Karpas-422 (cell line): ENCODE measurements around the gene NTM. TPM values are rescaled to one million over a fixed set of nuclear protein-coding genes. Genes with fewer than 3 reads are reported as not detected.

Source experiments
- DNase-seq: peaks from one replicate; pipeline ENCODE4 v3.0.0-alpha.2; 2015
- H2AFZ ChIP-seq: fragments of 200-600 bp; sonication (generic); 2 replicates; pipeline ENCODE4 v1.6.1; 2014; ENCODE audit warnings: antibody characterized with exemption, low read length, mixed read lengths
- H3K27ac ChIP-seq: fragments of 200-600 bp; sonication (generic); 2 replicates; pipeline ENCODE4 v1.5.1; 2014; ENCODE audit warnings: mild to moderate bottlenecking, low read length, moderate library complexity
- H3K27me3 ChIP-seq: fragments of 200-600 bp; sonication (generic); 2 replicates; pipeline ENCODE4 v1.6.1; 2014; ENCODE audit warnings: low read length, mixed read lengths
- H3K36me3 ChIP-seq: fragments of 200-600 bp; sonication (generic); 2 replicates; pipeline ENCODE4 v1.6.1; 2014; ENCODE audit warnings: low read length, mixed read lengths; ENCODE audit not compliant: insufficient read depth
- H3K4me1 ChIP-seq: fragments of 200-600 bp; sonication (generic); 2 replicates; pipeline ENCODE4 v1.6.1; 2014; ENCODE audit warnings: mild to moderate bottlenecking, low read length, mixed read lengths
- H3K4me2 ChIP-seq: fragments of 200-600 bp; sonication (generic); 2 replicates; pipeline ENCODE4 v1.6.1; 2014; ENCODE audit warnings: low read length, low read depth, mild to moderate bottlenecking; ENCODE audit not compliant: poor library complexity, severe bottlenecking
- H3K4me3 ChIP-seq: fragments of 200-600 bp; sonication (generic); 2 replicates; pipeline ENCODE4 v1.5.1; 2014; ENCODE audit warnings: mild to moderate bottlenecking, antibody characterized with exemption, low read length, mixed read lengths
- H3K79me2 ChIP-seq: fragments of 200-600 bp; sonication (generic); 2 replicates; pipeline ENCODE4 v1.6.1; 2014; ENCODE audit warnings: mild to moderate bottlenecking, low read length, mixed read lengths
- H3K9ac ChIP-seq: fragments of 200-600 bp; sonication (generic); 2 replicates; pipeline ENCODE4 v1.6.0; 2014; ENCODE audit warnings: low read length
- H3K9me2 ChIP-seq: fragments of 200-600 bp; sonication (generic), shearing (Covaris generic); replicated peaks from 2 replicates; pipeline ENCODE4 v1.6.0; 2014; ENCODE audit warnings: mild to moderate bottlenecking, low read length, moderate library complexity; ENCODE audit not compliant: insufficient read depth
- H3K9me3 ChIP-seq: fragments of 300-700, 200-600 bp; sonication (generic); 2 replicates; pipeline ENCODE4 v1.6.1; 2014; ENCODE audit warnings: low read length, mixed read lengths
- H4K20me1 ChIP-seq: fragments of 200-600 bp; sonication (generic); 2 replicates; pipeline ENCODE4 v1.6.1; 2014; ENCODE audit warnings: mild to moderate bottlenecking, antibody characterized with exemption, low read length, low read depth; ENCODE audit not compliant: insufficient read depth
- total RNA-seq: library from RNA; depleted of rRNA; stranded (reverse); fragments of >200 nt; shearing (Covaris generic); gene quantifications from 2 replicates; pipeline ENCODE4 v1.2.3, GENCODE V29; 2014; ENCODE audit warnings: low replicate concordance

Gene NTM
- total RNA-seq, 1 experiment from 2014 or later = not detected

GRCh38 chr11:132073787-132074186 lies 703.4 kb downstream of the NTM start:
- Histone ChIP-seq H3K9me2 (no peaks in the 10 kb centered on the region), H3K27ac (no peak overlapping the region), H3K9ac (no peak overlapping the region), H3K9me3 (no peaks in the 10 kb centered on the region), H3K4me2 (no peak overlapping the region), H2AFZ (no peak overlapping the region), H3K36me3 (no peaks in the 10 kb centered on the region), H3K4me3 (no peak overlapping the region), H3K79me2 (no peaks in the 10 kb centered on the region), H3K27me3 (no peaks in the 10 kb centered on the region), H3K4me1 (no peaks in the 10 kb centered on the region), H4K20me1 (no peaks in the 10 kb centered on the region)
- DNase-seq = no peak

DNA sequence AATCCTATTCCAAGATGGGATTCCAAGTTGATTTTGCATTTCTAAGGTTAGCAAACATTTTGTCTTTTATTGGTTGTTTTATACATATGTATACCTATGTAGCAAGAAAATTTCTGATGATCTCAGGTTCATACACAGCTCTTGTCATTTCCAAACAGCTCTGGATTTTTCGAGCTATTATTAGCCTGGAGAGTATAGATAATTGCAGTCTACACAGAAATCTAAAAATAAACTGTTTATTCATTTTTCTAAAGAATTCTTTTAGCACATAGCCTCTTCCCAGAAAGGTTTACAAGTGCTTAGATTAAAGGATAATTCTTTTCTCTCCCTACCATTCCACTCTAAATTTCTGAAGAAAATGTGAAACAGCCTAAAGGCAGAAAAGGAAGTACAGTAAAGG lies 705.0 kb downstream of the NTM start:
- Histone ChIP-seq H3K4me3 (no peak overlapping the region), H3K4me2 (no peak overlapping the region), H3K4me1 (no peaks in the 10 kb centered on the region), H3K9ac (no peak overlapping the region), H4K20me1 (no peaks in the 10 kb centered on the region), H3K79me2 (no peaks in the 10 kb centered on the region), H3K27me3 (no peaks in the 10 kb centered on the region), H3K9me3 (no peaks in the 10 kb centered on the region), H2AFZ (no peak overlapping the region), H3K9me2 (no peaks in the 10 kb centered on the region), H3K27ac (no peak overlapping the region), H3K36me3 (no peaks in the 10 kb centered on the region)
- DNase-seq = no peak

GRCh38 chr11:132077416-132077815 lies 707.0 kb downstream of the NTM start:
- Histone ChIP-seq H2AFZ (no peak overlapping the region), H3K4me2 (no peak overlapping the region), H3K27me3 (no peaks in the 10 kb centered on the region), H3K9me2 (no peaks in the 10 kb centered on the region), H3K9ac (no peak overlapping the region), H3K4me1 (no peaks in the 10 kb centered on the region), H3K36me3 (no peaks in the 10 kb centered on the region), H3K9me3 (no peaks in the 10 kb centered on the region), H3K27ac (no peak overlapping the region), H3K4me3 (no peak overlapping the region), H3K79me2 (no peaks in the 10 kb centered on the region), H4K20me1 (no peaks in the 10 kb centered on the region)
- DNase-seq = no peak

GRCh38 chr11:132078264-132079076 lies 708.1 kb downstream of the NTM start:
- H3K9me3 ChIP-seq = no peaks in the 10 kb centered on the region

GRCh38 chr11:132080127-132080526 lies 709.7 kb downstream of the NTM start:
- H3K4me3 ChIP-seq = no peak overlapping the region
- no peaks in the 10 kb centered on the region for H3K4me1 ChIP-seq
- no peaks in the 10 kb centered on the region for H3K27me3 ChIP-seq
- no peaks in the 10 kb centered on the region for H3K36me3 ChIP-seq
- H4K20me1 ChIP-seq = no peaks in the 10 kb centered on the region
- no peak overlapping the region for H3K4me2 ChIP-seq
- no peaks in the 10 kb centered on the region for H3K9me3 ChIP-seq
- no peak overlapping the region for H3K27ac ChIP-seq
- no peak overlapping the region for H3K9ac ChIP-seq
- H3K9me2 ChIP-seq = no peaks in the 10 kb centered on the region
- H3K79me2 ChIP-seq = no peaks in the 10 kb centered on the region
- DNase-seq = no peak
- no peak overlapping the region for H2AFZ ChIP-seq

More at GRCh38 chr11:132078264-132079076, 708.1 kb downstream of the NTM start:
- H2AFZ ChIP-seq = no peak overlapping the region
- no peaks in the 10 kb centered on the region for H3K9me2 ChIP-seq
- no peaks in the 10 kb centered on the region for H4K20me1 ChIP-seq
- H3K27me3 ChIP-seq = no peaks in the 10 kb centered on the region
- no peak overlapping the region for H3K4me2 ChIP-seq
- H3K36me3 ChIP-seq = no peaks in the 10 kb centered on the region
- no peaks in the 10 kb centered on the region for H3K4me1 ChIP-seq
- no peak overlapping the region for H3K27ac ChIP-seq
- no peak overlapping the region for H3K9ac ChIP-seq
- no peaks in the 10 kb centered on the region for H3K79me2 ChIP-seq
- DNase-seq = no peak
- no peak overlapping the region for H3K4me3 ChIP-seq

DNA sequence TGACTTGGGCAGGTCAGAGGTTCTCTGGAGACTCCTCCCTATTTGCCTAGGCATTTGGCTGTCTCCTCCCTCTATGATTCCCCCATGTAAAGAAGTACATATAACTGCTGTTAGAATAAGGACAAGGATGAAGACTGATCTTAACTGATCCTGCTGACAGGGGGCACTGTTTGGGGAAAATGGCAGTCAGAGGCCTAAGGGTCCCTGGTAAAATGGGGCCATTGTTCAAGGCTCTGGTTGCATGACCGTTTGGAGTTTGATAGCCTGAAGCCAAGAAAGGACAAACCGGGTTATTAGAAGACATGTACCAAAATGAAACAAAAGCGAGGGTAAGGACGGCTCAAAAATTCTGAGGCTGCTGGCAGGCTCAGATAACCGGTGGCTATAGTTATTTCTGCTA lies 712.2 kb downstream of the NTM start:
- Histone ChIP-seq H3K9me3 (no peaks in the 10 kb centered on the region), H3K9me2 (no peaks in the 10 kb centered on the region), H3K9ac (no peak overlapping the region), H3K79me2 (no peaks in the 10 kb centered on the region), H4K20me1 (no peaks in the 10 kb centered on the region), H3K4me1 (no peaks in the 10 kb centered on the region), H3K27me3 (no peaks in the 10 kb centered on the region), H3K27ac (no peak overlapping the region), H2AFZ (no peak overlapping the region), H3K4me2 (no peak overlapping the region), H3K36me3 (no peaks in the 10 kb centered on the region), H3K4me3 (no peak overlapping the region)
- no peak for DNase-seq

GRCh38 chr11:132084433-132084832 lies 714.0 kb downstream of the NTM start:
- Histone ChIP-seq H3K9ac (no peak overlapping the region), H3K27ac (no peak overlapping the region), H3K4me2 (no peak overlapping the region)

GRCh38 chr11:132087148-132087547 lies 716.7 kb downstream of the NTM start:
- Histone ChIP-seq H3K27ac (no peak overlapping the region), H3K27me3 (no peaks in the 10 kb centered on the region), H4K20me1 (no peaks in the 10 kb centered on the region), H2AFZ (no peak overlapping the region), H3K36me3 (no peaks in the 10 kb centered on the region), H3K9me2 (no peaks in the 10 kb centered on the region), H3K4me3 (no peak overlapping the region), H3K9me3 (no peaks in the 10 kb centered on the region), H3K9ac (no peak overlapping the region), H3K79me2 (no peaks in the 10 kb centered on the region), H3K4me1 (no peaks in the 10 kb centered on the region), H3K4me2 (no peak overlapping the region)
- no peak for DNase-seq

More at GRCh38 chr11:132084433-132084832, 714.0 kb downstream of the NTM start:
- no peaks in the 10 kb centered on the region for H3K4me1 ChIP-seq
- H4K20me1 ChIP-seq = no peaks in the 10 kb centered on the region
- no peak overlapping the region for H2AFZ ChIP-seq
- H3K4me3 ChIP-seq = no peak overlapping the region
- no peaks in the 10 kb centered on the region for H3K9me2 ChIP-seq
- no peaks in the 10 kb centered on the region for H3K36me3 ChIP-seq
- H3K79me2 ChIP-seq = no peaks in the 10 kb centered on the region
- H3K9me3 ChIP-seq = no peaks in the 10 kb centered on the region
- no peaks in the 10 kb centered on the region for H3K27me3 ChIP-seq
- DNase-seq = no peak
